ENCODE results near the gene SLC6A1.

GRCh38 chr3:10993729-10994065 lies 1.1 kb downstream of the SLC6A1 start:
- TF ChIP-seq RXRA (CRISPR knock-in tag; IDR thresholded peaks at IDR 0.05) (no peak), ZBTB33 (CRISPR knock-in tag; IDR thresholded peaks at IDR 0.05) (no peak), STAT5B (CRISPR knock-in tag; IDR thresholded peaks at IDR 0.05) (no peak), TIGD3 (CRISPR knock-in tag; IDR thresholded peaks at IDR 0.05; ENCODE audit: borderline replicate concordance) (no peak), POLR2A (IDR thresholded peaks at IDR 0.05; ENCODE audit: insufficient read depth in 1 of 2, low read depth in 2 of 2, low read length in 2 of 2) (no peak), ZFP36 (IDR thresholded peaks at IDR 0.05; ENCODE audit: borderline replicate concordance, low read depth, low read length, partially characterized antibody) (no peak), JUN (CRISPR knock-in tag; IDR thresholded peaks at IDR 0.05) (no peak), TCF7 (IDR thresholded peaks at IDR 0.05; ENCODE audit: low read depth) (no peak), RFX5 (IDR thresholded peaks at IDR 0.05; ENCODE audit: low read depth, low read length) (no peak), MYNN (CRISPR knock-in tag; IDR thresholded peaks at IDR 0.05; ENCODE audit: low read depth) (no peak), THRA (CRISPR knock-in tag; IDR thresholded peaks at IDR 0.05; ENCODE audit: borderline replicate concordance) (no peak), TAF15 (IDR thresholded peaks at IDR 0.05; ENCODE audit: low read depth, low read length, poor library complexity, severe bottlenecking) (no peak), CEBPB (IDR thresholded peaks at IDR 0.05; ENCODE audit: borderline replicate concordance, low read depth, low read length) (no peak), ZBTB4 (CRISPR knock-in tag; IDR thresholded peaks at IDR 0.05; ENCODE audit: borderline replicate concordance) (no peak)

Data from HepG2 (cell line).